HG03045 (cell line): ENCODE data around the gene SCN2A.
"Not testable (repeated sequence)": the region's sequence is repeated elsewhere in the genome, so short reads cannot be mapped to it uniquely, and the experiment has no call there.

ENCODE experiments used
- ATAC-seq: cut with Tn5 transposase; IDR thresholded peaks from one replicate; pipeline ENCODE4 v1.9.1; 2021; ENCODE audit warnings: mild to moderate bottlenecking, moderate library complexity; ENCODE audit not compliant: unreplicated experiment

Gene SCN2A

GRCh38 chr2:165312999-165313398, 73.8 kb downstream of the SCN2A start:
- no peak for ATAC-seq

- no peak for ATAC-seq
These were observed 74.3 kb downstream of the SCN2A start for GRCh38 chr2:165313509-165313908.

- no peak for ATAC-seq
These were observed 89.1 kb downstream of the SCN2A start for GRCh38 chr2:165328272-165328671.

- not testable (repeated sequence) for ATAC-seq
These were observed 105.1 kb downstream of the SCN2A start for GRCh38 chr2:165344276-165344675.

- ATAC-seq: no peak
These were observed 109.2 kb downstream of the SCN2A start for GRCh38 chr2:165348441-165348840.

- ATAC-seq: no peak
These were observed 110.0 kb downstream of the SCN2A start for GRCh38 chr2:165349181-165349580.

GRCh38 chr2:165357758-165358157, 118.5 kb downstream of the SCN2A start:
- no peak for ATAC-seq

GRCh38 chr2:165361514-165361913, 122.3 kb downstream of the SCN2A start:
- ATAC-seq: no peak

- no peak for ATAC-seq
These were observed 130.1 kb downstream of the SCN2A start for GRCh38 chr2:165369131-165369897.

- no peak for ATAC-seq
These were observed 130.7 kb downstream of the SCN2A start for GRCh38 chr2:165369898-165370296.

GRCh38 chr2:165371356-165371755, 132.1 kb downstream of the SCN2A start:
- ATAC-seq: no peak

- no peak for ATAC-seq
These were observed 134.2 kb downstream of the SCN2A start for GRCh38 chr2:165373278-165374010.

- no peak for ATAC-seq
These were observed 137.4 kb downstream of the SCN2A start for GRCh38 chr2:165376571-165376975.

GRCh38 chr2:165382362-165382761, 143.1 kb downstream of the SCN2A start:
- no peak for ATAC-seq

- ATAC-seq: no peak
These were observed 151.7 kb downstream of the SCN2A start for GRCh38 chr2:165390875-165391274.

- no peak for ATAC-seq
These were observed 152.6 kb downstream of the SCN2A start for GRCh38 chr2:165391791-165392190.

- ATAC-seq: not testable (repeated sequence)
These were observed 159.4 kb downstream of the SCN2A start for GRCh38 chr2:165398603-165399002.

- ATAC-seq: peak; percentile 73
These were observed 162.2 kb downstream of the SCN2A start for GRCh38 chr2:165401285-165401852.

- no peak for ATAC-seq
These were observed 162.9 kb downstream of the SCN2A start for GRCh38 chr2:165402162-165402561.

- no peak for ATAC-seq
These were observed 167.0 kb downstream of the SCN2A start for GRCh38 chr2:165406173-165406572.

GRCh38 chr2:165407466-165407865, 168.3 kb downstream of the SCN2A start:
- ATAC-seq: no peak

- no peak for ATAC-seq
These were observed 169.0 kb downstream of the SCN2A start for GRCh38 chr2:165408186-165408585.
